K562 (cell line): ENCODE data around the gene MPHOSPH9. TPM values are rescaled to one million over a fixed set of nuclear protein-coding genes. Genes with fewer than 3 reads are reported as not detected.
"Not testable (repeated sequence)": the region's sequence is repeated elsewhere in the genome, so short reads cannot be mapped to it uniquely, and the experiment has no call there.

Experiments
- ATAC-seq: fragments of 200-7000 bp; cut with Tn5 transposase; 3 replicates; pipeline ENCODE4 v1.9.1; 2020; ENCODE audit warnings: moderate library complexity
- BruUV-seq: library from RNA; stranded (reverse); fragments of 400-500 nt; replicated peaks from 2 replicates; lab custom pipeline; 2021; lab: Mats Ljungman, UMichigan
- CTCF ChIA-PET: fragments of 300-600 bp; formaldehyde crosslinking; extraction: SDS; loops from one replicate; lab custom pipeline; 2021; ENCODE audit warnings: low intra/inter-chr PET ratio; lab: Yijun Ruan, JAX
- POLR2A ChIA-PET: fragments of 300-600, 350-650 bp; sonication (Branson Sonifier 250); formaldehyde crosslinking; extraction: SDS; loops from one replicate; lab custom pipeline; 2021; ENCODE audit warnings: antibody characterized with exemption, inconsistent platforms; lab: Yijun Ruan, JAX
- DNase-seq, 4 experiments: peaks; one replicate each; pipeline versions ENCODE4 v3.0.0 to v3.0.0-alpha.2; 2011 to 2018; ENCODE audit warnings: low spot score in 3 of 4, mixed read lengths in 3 of 4; ENCODE audit errors: extremely low read depth in 1 of 4
- FAIRE-seq: peaks from 2 replicates; lab custom pipeline; 2011; peaks lifted over from hg19 to GRCh38; lab: Jason Lieb, UNC
- H2AFZ ChIP-seq: 2 replicates; pipeline ENCODE4 v1.6.0; 2011; ENCODE audit warnings: low read depth, low read length, control low read depth, inconsistent platforms
- H3K27ac ChIP-seq: fragments of 200-600 bp; 3 replicates; pipeline ENCODE4 v1.8.0; 2011; ENCODE audit warnings: low read depth, mild to moderate bottlenecking, control low read depth, inconsistent platforms, low read length, moderate library complexity, mixed read lengths; ENCODE audit errors: extremely low read depth
- H3K27me3 ChIP-seq, 2 experiments: fragments of 300-600 bp in 1 of 2; 2 replicates in 1 of 2; 3 replicates in 1 of 2; pipeline versions ENCODE4 v1.6.0 to v1.8.0; 2011; ENCODE audit warnings: inconsistent platforms in 2 of 2, low read length in 2 of 2, mild to moderate bottlenecking in 1 of 2, mixed read lengths in 1 of 2, moderate library complexity in 1 of 2; ENCODE audit not compliant: control insufficient read depth in 2 of 2, insufficient read depth in 2 of 2
- H3K36me3 ChIP-seq: fragments of 300-600 bp; 3 replicates; pipeline ENCODE4 v1.8.0; 2011; ENCODE audit warnings: mild to moderate bottlenecking, low read length, inconsistent platforms; ENCODE audit not compliant: control insufficient read depth, insufficient read depth
- H3K4me1 ChIP-seq, 2 experiments: fragments of 200-600 bp in 1 of 2; replicated peaks in 1 of 2; 2 replicates in 1 of 2; 3 replicates in 1 of 2; pipeline versions ENCODE4 v1.5.1 to v1.8.0; 2011; ENCODE audit warnings: inconsistent platforms in 2 of 2, low read length in 2 of 2, mild to moderate bottlenecking in 1 of 2, mixed read lengths in 1 of 2, moderate library complexity in 1 of 2; ENCODE audit not compliant: control insufficient read depth in 2 of 2, insufficient read depth in 2 of 2
- H3K4me2 ChIP-seq: 2 replicates; pipeline ENCODE4 v1.6.1; 2011; ENCODE audit warnings: low read length, control low read depth, inconsistent platforms, mixed read lengths; ENCODE audit not compliant: insufficient read depth
- H3K4me3 ChIP-seq: fragments of 200-600 bp; sonication (generic), shearing (Covaris generic); 2 replicates; pipeline ENCODE4 v1.5.1; 2016; ENCODE audit warnings: control low read depth, inconsistent platforms
- H3K79me2 ChIP-seq: fragments of 200-600 bp; 3 replicates; pipeline ENCODE4 v1.8.0; 2011; ENCODE audit warnings: low read length, inconsistent platforms; ENCODE audit not compliant: control insufficient read depth, insufficient read depth
- H3K9ac ChIP-seq, 2 experiments: 2 replicates each; pipeline versions ENCODE4 v1.6.0 to v1.6.1; 2011; ENCODE audit warnings: low read depth in 2 of 2, low read length in 2 of 2, control low read depth in 1 of 2, inconsistent platforms in 1 of 2, mild to moderate bottlenecking in 1 of 2, mixed read lengths in 1 of 2; ENCODE audit not compliant: insufficient read depth in 1 of 2
- H3K9me1 ChIP-seq: one replicate; pipeline ENCODE4 v1.6.0; 2011; ENCODE audit warnings: inconsistent platforms, mild to moderate bottlenecking, low read length, moderate library complexity; ENCODE audit not compliant: control insufficient read depth, insufficient read depth
- H3K9me3 ChIP-seq: replicated peaks from 2 replicates; pipeline ENCODE4 v1.5.1; 2011; ENCODE audit warnings: low read depth, low read length, inconsistent platforms; ENCODE audit not compliant: control insufficient read depth, insufficient read depth
- H4K20me1 ChIP-seq: replicated peaks from 2 replicates; pipeline ENCODE4 v1.6.1; 2011; ENCODE audit warnings: low read length, inconsistent platforms, mixed read lengths; ENCODE audit not compliant: control insufficient read depth, insufficient read depth
- C11orf30 ChIP-seq: fragments of 450-650 bp; IDR thresholded peaks from 2 replicates; pipeline ENCODE4 v1.6.1; 2016; ENCODE audit warnings: low read depth, mild to moderate bottlenecking
- RBFOX2 ChIP-seq: fragments of 200-400 bp; formaldehyde crosslinking; IDR thresholded peaks from 2 replicates; pipeline ENCODE4 v1.6.1; 2017; ENCODE audit warnings: low read depth, mild to moderate bottlenecking, low read length, moderate library complexity
- ZNF316 ChIP-seq: fragments of 450-650 bp; IDR thresholded peaks from 2 replicates; pipeline ENCODE4 v1.6.1; 2016
- WGBS: fragments of 100-300 bp; shearing (Covaris generic); methylation state at CpG from one replicate; pipeline ENCODE4 v1.1.6; 2016; ENCODE audit warnings: low coverage, mixed read lengths; ENCODE audit not compliant: insufficient coverage; ENCODE audit errors: missing lambda C conversion rate; 5-methylcytosine and 5-hydroxymethylcytosine counted together
- in situ Hi-C: fragments of 300-500 bp; cut with MboI; formaldehyde crosslinking; loops from 4 replicates; pipeline ENCODE4 v1.15.0; 2018; ENCODE audit warnings: inconsistent platforms, mixed read lengths
- intact Hi-C: fragments of 100-400 bp; cut with micrococcal nuclease; formaldehyde crosslinking; loops from 2 replicates; pipeline ENCODE4 v1.14.2; 2022
- polyA plus RNA-seq, 8 experiments: library from polyadenylated mRNA; depleted of rRNA in 4 of 8; stranded (reverse) in 5 of 8; unstranded in 3 of 8; fragments of >200 nt; fragmentation: Nextera tagmentation in 2 of 8; fragmentation: Illumina TruSeq in 1 of 8; extraction: Ambion mirVana in 2 of 8; extraction: Trizol in 1 of 8; gene quantifications; 2 replicates each; pipeline versions ENCODE4 v1.2.1 to v1.2.3, GENCODE V29; 2011 to 2014; ENCODE audit warnings: inconsistent platforms in 1 of 8, missing spikeins in 1 of 8
- total RNA-seq, 7 experiments: library from RNA; depleted of rRNA in 6 of 7; stranded (reverse); fragments of >200 nt in 6 of 7; fragmentation: Illumina TruSeq in 2 of 7; extraction: Trizol in 2 of 7; gene quantifications; 2 replicates each; pipeline versions ENCODE4 v1.2.1 to v1.2.3, GENCODE V29; 2011 to 2021; ENCODE audit warnings: low replicate concordance in 1 of 7
- TF ChIP-seq, protein P1 (sequence below): sonication (generic); formaldehyde crosslinking; IDR thresholded peaks from 2 replicates; pipeline ENCODE4 v1.8.1; 2023; ENCODE audit warnings: mild to moderate bottlenecking, missing genetic modification reagents

MPHOSPH9 gene
- total and polyA plus RNA-seq, 9 of the 15 experiments (the other 6 are each of a cell fraction or from before 2014, with no cell fraction given), result 14.2 to 103 (median 54.5) TPM

DNA sequence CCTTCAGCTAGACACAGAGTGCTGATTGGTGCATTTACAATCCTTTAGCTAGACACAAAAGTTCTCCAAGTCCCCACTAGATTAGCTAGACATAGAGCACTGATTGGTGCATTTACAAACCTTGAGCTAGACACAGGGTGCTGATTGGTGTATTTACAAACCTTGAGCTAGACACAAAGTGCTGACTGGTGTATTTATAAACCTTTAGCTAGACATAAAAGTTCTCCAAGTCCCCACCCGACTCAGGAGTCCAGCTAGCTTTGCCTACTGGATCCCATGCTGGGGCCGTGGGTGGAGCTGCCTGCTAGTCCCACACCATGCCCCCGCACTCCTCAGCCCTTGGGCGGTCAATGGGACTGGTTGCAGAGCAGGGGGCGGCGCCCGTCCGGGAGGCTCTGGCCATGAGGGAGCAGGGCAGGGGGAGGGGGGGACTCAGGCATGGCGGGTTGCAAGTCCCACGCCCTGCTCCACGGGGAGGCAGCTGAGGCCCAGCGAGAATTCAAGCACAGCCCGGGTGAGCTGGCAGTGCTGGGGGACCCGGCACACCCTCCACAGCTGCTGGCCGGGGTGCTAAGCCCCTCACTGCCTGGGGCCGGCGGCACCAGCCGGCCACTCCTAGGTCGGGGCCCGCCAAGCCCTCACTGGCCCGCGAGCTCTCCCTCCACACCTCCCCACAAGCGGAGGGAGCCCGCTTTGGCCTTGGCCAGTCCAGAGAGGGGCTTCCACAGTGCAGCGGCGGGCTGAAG, 16.2 kb upstream of the MPHOSPH9 start:
- in situ Hi-C loops, FAIRE-seq: not testable (repeated sequence)

More for the DNA sequence above, 16.2 kb upstream of the MPHOSPH9 start:
- peaks cover 34% of the 10 kb centered on the region; the same call in 2 of the 3 replicates for H3K36me3 ChIP-seq
- 97% methylated on average over 14 of the region's 26 CpGs for WGBS
- H4K20me1 ChIP-seq, CTCF ChIA-PET, H3K9me3 ChIP-seq, H3K9ac ChIP-seq, H3K9me1 ChIP-seq, BruUV-seq, H2AFZ ChIP-seq, H3K4me3 ChIP-seq, H3K27me3 ChIP-seq, intact Hi-C loops, H3K27ac ChIP-seq, ATAC-seq, H3K4me2 ChIP-seq, DNase-seq: not testable (repeated sequence)
- POLR2A ChIA-PET, result interaction anchor here (0.6 to 5.4 kb wide), 7 partner anchors 8 to 270 kb away, joined by 3 to 43 read pairs (median 4); partner anchors contain the start of genes MPHOSPH9 and MTRFR
- H3K79me2 ChIP-seq, result peaks cover 80% of the 10 kb centered on the region
- TF ChIP-seq RBFOX2 (peak; percentile 39; the same call in 1 of the 2 replicates), C11orf30 (0 out of 2 replicates have a peak, but pooled peaks have one; percentile 41), ZNF316 (peak; percentile 62; the same call in 1 of the 2 replicates)
- TF ChIP-seq, protein P1, sequence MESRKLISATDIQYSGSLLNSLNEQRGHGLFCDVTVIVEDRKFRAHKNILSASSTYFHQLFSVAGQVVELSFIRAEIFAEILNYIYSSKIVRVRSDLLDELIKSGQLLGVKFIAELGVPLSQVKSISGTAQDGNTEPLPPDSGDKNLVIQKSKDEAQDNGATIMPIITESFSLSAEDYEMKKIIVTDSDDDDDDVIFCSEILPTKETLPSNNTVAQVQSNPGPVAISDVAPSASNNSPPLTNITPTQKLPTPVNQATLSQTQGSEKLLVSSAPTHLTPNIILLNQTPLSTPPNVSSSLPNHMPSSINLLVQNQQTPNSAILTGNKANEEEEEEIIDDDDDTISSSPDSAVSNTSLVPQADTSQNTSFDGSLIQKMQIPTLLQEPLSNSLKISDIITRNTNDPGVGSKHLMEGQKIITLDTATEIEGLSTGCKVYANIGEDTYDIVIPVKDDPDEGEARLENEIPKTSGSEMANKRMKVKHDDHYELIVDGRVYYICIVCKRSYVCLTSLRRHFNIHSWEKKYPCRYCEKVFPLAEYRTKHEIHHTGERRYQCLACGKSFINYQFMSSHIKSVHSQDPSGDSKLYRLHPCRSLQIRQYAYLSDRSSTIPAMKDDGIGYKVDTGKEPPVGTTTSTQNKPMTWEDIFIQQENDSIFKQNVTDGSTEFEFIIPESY, result peak; percentile 66
- H3K4me1 ChIP-seq, result peaks cover 22 to 24% of the 10 kb centered on the region in 2 experiments
